Mesendoderm (in vitro differentiated cells): ENCODE results near the gene TOP3A.

ENCODE experiments used
- DNase-seq: peaks from one replicate; pipeline ENCODE4 v3.0.0; 2013
- H2AK5ac ChIP-seq: 2 replicates; pipeline ENCODE4 v1.6.1; 2013; ENCODE audit warnings: low read length, inconsistent platforms
- H2BK120ac ChIP-seq: 2 replicates; pipeline ENCODE4 v1.6.1; 2013; ENCODE audit warnings: low read depth, mild to moderate bottlenecking, low read length, moderate library complexity, mixed read lengths
- H2BK15ac ChIP-seq: replicated peaks from 2 replicates; pipeline ENCODE4 v1.6.1; 2013; ENCODE audit warnings: low read depth, mild to moderate bottlenecking, moderate library complexity
- H2BK5ac ChIP-seq: 2 replicates; pipeline ENCODE4 v1.6.1; 2013; ENCODE audit warnings: low read length, inconsistent platforms
- H3K18ac ChIP-seq: 2 replicates; pipeline ENCODE4 v1.6.1; 2013; ENCODE audit warnings: mild to moderate bottlenecking, low read length, mixed read lengths
- H3K23ac ChIP-seq: one replicate; pipeline ENCODE4 v1.6.1; 2013; ENCODE audit warnings: low read length
- H3K27ac ChIP-seq: 2 replicates; pipeline ENCODE4 v1.5.1; 2013; ENCODE audit warnings: low read depth, mild to moderate bottlenecking, inconsistent platforms, low read length, moderate library complexity
- H3K27me3 ChIP-seq: 2 replicates; pipeline ENCODE4 v1.6.1; 2013; ENCODE audit warnings: low read length, control low read depth, mild to moderate bottlenecking, inconsistent platforms; ENCODE audit not compliant: insufficient read depth, poor library complexity
- H3K36me3 ChIP-seq: 2 replicates; pipeline ENCODE4 v1.6.1; 2013; ENCODE audit warnings: low read length, inconsistent platforms; ENCODE audit not compliant: control insufficient read depth, insufficient read depth
- H3K4ac ChIP-seq: one replicate; pipeline ENCODE4 v1.6.1; 2013; ENCODE audit warnings: low read depth, mild to moderate bottlenecking, low read length, moderate library complexity
- H3K4me1 ChIP-seq: 2 replicates; pipeline ENCODE4 v1.6.1; 2013; ENCODE audit warnings: low read depth, low read length, inconsistent platforms; ENCODE audit not compliant: control insufficient read depth
- H3K4me2 ChIP-seq: 2 replicates; pipeline ENCODE4 v1.6.1; 2013; ENCODE audit warnings: low read length
- H3K4me3 ChIP-seq: 2 replicates; pipeline ENCODE4 v1.5.1; 2013; ENCODE audit warnings: mild to moderate bottlenecking, low read length
- H3K56ac ChIP-seq: one replicate; pipeline ENCODE4 v1.6.1; 2013; ENCODE audit warnings: low read length
- H3K79me1 ChIP-seq: 2 replicates; pipeline ENCODE4 v1.6.1; 2013; ENCODE audit warnings: low read length, inconsistent platforms
- H3K79me2 ChIP-seq: 2 replicates; pipeline ENCODE4 v1.6.1; 2013; ENCODE audit warnings: mild to moderate bottlenecking, low read length; ENCODE audit not compliant: control insufficient read depth, insufficient read depth
- H3K9ac ChIP-seq: 2 replicates; pipeline ENCODE4 v1.6.1; 2013; ENCODE audit warnings: low read length, inconsistent platforms
- H4K5ac ChIP-seq: one replicate; pipeline ENCODE4 v1.6.1; 2013; ENCODE audit warnings: low read length
- H4K8ac ChIP-seq: one replicate; pipeline ENCODE4 v1.6.1; 2013; ENCODE audit warnings: low read depth, mild to moderate bottlenecking, control low read depth, low read length, moderate library complexity
- whole genome bisulfite sequencing: extraction: QIAGEN DNeasy Blood & Tissue Kit; methylation state at CpG from one replicate; pipeline ENCODE4 v1.1.7; 2013; ENCODE audit warnings: low lambda C conversion rate, missing lambda C conversion rate; ENCODE audit not compliant: insufficient coverage; ENCODE audit errors: extremely low coverage; 5-methylcytosine and 5-hydroxymethylcytosine counted together

The TOP3A gene

GRCh38 chr17:18257982-18258355, 56.8 kb downstream of the TOP3A start:
- DNase-seq: peak; percentile 84
- peak overlapping the region; percentile 88 for H3K18ac ChIP-seq
- H3K27ac ChIP-seq: peak overlapping the region; percentile 25
- no peaks in the 10 kb centered on the region for H3K27me3 ChIP-seq
- peak overlapping the region; percentile 94 for H3K9ac ChIP-seq
- peak overlapping the region; percentile 48 for H3K4ac ChIP-seq
- H2BK15ac ChIP-seq: no peak overlapping the region
- peaks cover 3% of the 10 kb centered on the region for H3K4me1 ChIP-seq
- WGBS: no CpG with 5 or more reads among the region's 16 CpGs
- H3K4me2 ChIP-seq: peak overlapping the region; percentile 78
- H4K5ac ChIP-seq: no peak overlapping the region
- no peak overlapping the region for H3K23ac ChIP-seq
- H3K56ac ChIP-seq: peak overlapping the region; percentile 95
- no peak overlapping the region for H2BK120ac ChIP-seq
- peak overlapping the region; percentile 54 for H2BK5ac ChIP-seq
- H3K79me2 ChIP-seq: peaks cover 23% of the 10 kb centered on the region
- peak overlapping the region; percentile 91 for H3K4me3 ChIP-seq
- peaks cover 21% of the 10 kb centered on the region for H3K79me1 ChIP-seq
- no peak overlapping the region for H4K8ac ChIP-seq
- H2AK5ac ChIP-seq: no peak overlapping the region
- peaks cover 10% of the 10 kb centered on the region for H3K36me3 ChIP-seq

- Histone ChIP-seq H4K5ac (no peak overlapping the region), H3K27ac (peak overlapping the region; percentile 12), H2BK5ac (no peak overlapping the region), H3K9ac (peak overlapping the region; percentile 94), H3K4me1 (peaks cover 3% of the 10 kb centered on the region), H3K27me3 (no peaks in the 10 kb centered on the region), H3K23ac (peak overlapping the region; percentile 84), H2AK5ac (peak overlapping the region; percentile 80), H3K36me3 (peaks cover 10% of the 10 kb centered on the region), H3K56ac (peak overlapping the region; percentile 95), H3K79me2 (peaks cover 23% of the 10 kb centered on the region), H3K4ac (no peak overlapping the region), H2BK15ac (no peak overlapping the region), H3K4me3 (peak overlapping the region; percentile 91), H3K4me2 (peak overlapping the region; percentile 78), H2BK120ac (no peak overlapping the region), H3K18ac (no peak overlapping the region), H3K79me1 (peaks cover 21% of the 10 kb centered on the region), H4K8ac (no peak overlapping the region)
- no CpG with 5 or more reads among the region's 18 CpGs for WGBS
- peak; percentile 68 for DNase-seq
These were observed 57.4 kb downstream of the TOP3A start for GRCh38 chr17:18257268-18257981.

GRCh38 chr17:18256776-18257175, 58.0 kb downstream of the TOP3A start:
- H4K8ac ChIP-seq: no peak overlapping the region
- H3K4ac ChIP-seq: no peak overlapping the region
- peaks cover 21% of the 10 kb centered on the region for H3K79me2 ChIP-seq
- H3K4me2 ChIP-seq: no peak overlapping the region
- peak overlapping the region; percentile 95 for H3K56ac ChIP-seq
- no peak overlapping the region for H4K5ac ChIP-seq
- no peak overlapping the region for H3K4me3 ChIP-seq
- no peak overlapping the region for H2BK120ac ChIP-seq
- H3K9ac ChIP-seq: peak overlapping the region; percentile 94
- peaks cover 3% of the 10 kb centered on the region for H3K4me1 ChIP-seq
- no peak overlapping the region for H2AK5ac ChIP-seq
- H2BK15ac ChIP-seq: no peak overlapping the region
- no peak overlapping the region for H3K27ac ChIP-seq
- no peak overlapping the region for H3K18ac ChIP-seq
- H3K23ac ChIP-seq: no peak overlapping the region
- H2BK5ac ChIP-seq: no peak overlapping the region
- peaks cover 17% of the 10 kb centered on the region for H3K79me1 ChIP-seq
- WGBS: no CpG with 5 or more reads among the region's 7 CpGs
- no peak for DNase-seq
- H3K27me3 ChIP-seq: no peaks in the 10 kb centered on the region
- peaks cover 11% of the 10 kb centered on the region for H3K36me3 ChIP-seq

- Histone ChIP-seq H3K36me3 (peaks cover 15% of the 10 kb centered on the region), H4K8ac (no peak overlapping the region), H3K23ac (no peak overlapping the region), H3K56ac (no peak overlapping the region), H3K18ac (no peak overlapping the region), H2BK5ac (no peak overlapping the region), H2AK5ac (no peak overlapping the region), H3K27me3 (no peaks in the 10 kb centered on the region), H2BK120ac (no peak overlapping the region), H3K9ac (no peak overlapping the region), H3K4me2 (no peak overlapping the region), H2BK15ac (no peak overlapping the region), H4K5ac (no peak overlapping the region), H3K79me2 (peaks cover 20% of the 10 kb centered on the region), H3K79me1 (peaks cover 13% of the 10 kb centered on the region), H3K4me1 (peaks cover 3% of the 10 kb centered on the region), H3K4me3 (no peak overlapping the region), H3K27ac (no peak overlapping the region), H3K4ac (no peak overlapping the region)
- WGBS: no CpG with 5 or more reads among the region's 11 CpGs
- DNase-seq: no peak
These were observed 58.4 kb downstream of the TOP3A start for GRCh38 chr17:18256351-18256750.

GRCh38 chr17:18254888-18255649, 59.7 kb downstream of the TOP3A start:
- no peak overlapping the region for H4K5ac ChIP-seq
- H3K27ac ChIP-seq: no peak overlapping the region
- H3K27me3 ChIP-seq: no peaks in the 10 kb centered on the region
- H3K4me2 ChIP-seq: no peak overlapping the region
- H2AK5ac ChIP-seq: no peak overlapping the region
- H3K79me1 ChIP-seq: peaks cover 11% of the 10 kb centered on the region
- peaks cover 19% of the 10 kb centered on the region for H3K36me3 ChIP-seq
- H2BK120ac ChIP-seq: no peak overlapping the region
- no peak overlapping the region for H2BK5ac ChIP-seq
- DNase-seq: no peak
- WGBS: no CpG with 5 or more reads among the region's 8 CpGs
- no peak overlapping the region for H3K4me3 ChIP-seq
- H4K8ac ChIP-seq: no peak overlapping the region
- H3K9ac ChIP-seq: no peak overlapping the region
- H2BK15ac ChIP-seq: no peak overlapping the region
- H3K23ac ChIP-seq: no peak overlapping the region
- no peak overlapping the region for H3K4ac ChIP-seq
- peaks cover 20% of the 10 kb centered on the region for H3K79me2 ChIP-seq
- no peak overlapping the region for H3K18ac ChIP-seq
- no peak overlapping the region for H3K56ac ChIP-seq
- peaks cover 3% of the 10 kb centered on the region for H3K4me1 ChIP-seq
